Astrocyte of the spinal cord (primary cell): ENCODE data around the gene BRSK1.

Source experiments
- DNase-seq: peaks from one replicate; pipeline ENCODE4 v3.0.0; 2011; ENCODE audit warnings: low read depth, low spot score
- H3K4me3 ChIP-seq: 2 replicates; pipeline ENCODE4 v1.5.1; 2011; ENCODE audit warnings: low read depth, mild to moderate bottlenecking, low read length, moderate library complexity
- CTCF ChIP-seq: IDR thresholded peaks from 2 replicates; pipeline ENCODE4 v1.5.1; 2012; ENCODE audit warnings: low read depth, mild to moderate bottlenecking, low read length, inconsistent platforms
- in situ Hi-C: cut with HindIII; loops from 2 replicates; pipeline ENCODE4 v1.10.0; 2017; ENCODE audit warnings: low sequenced_read_pairs

Gene BRSK1

DNA sequence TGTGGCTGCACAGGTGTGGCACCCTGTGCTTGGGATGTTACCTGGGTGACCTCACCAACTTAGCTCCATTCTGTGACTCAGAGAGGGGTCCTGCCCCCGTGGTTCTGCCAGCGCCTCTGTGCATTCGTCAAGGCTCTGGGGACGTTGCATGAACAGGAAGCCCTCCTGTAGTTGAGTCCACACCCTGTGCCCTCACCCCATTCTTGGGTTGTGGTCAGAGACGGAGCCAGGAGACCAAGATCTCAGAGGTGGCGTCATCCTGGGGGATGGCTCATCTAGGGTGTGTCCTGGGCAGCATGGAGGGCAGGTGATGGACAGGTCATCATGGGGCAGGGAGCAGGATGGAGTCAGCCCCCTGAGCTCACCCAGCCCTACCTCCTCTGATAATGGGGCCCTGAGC, 68.2 kb downstream of the BRSK1 start:
- DNase-seq = no peak
- in situ Hi-C loops = no loop called here
- TF ChIP-seq CTCF = no peak
- H3K4me3 ChIP-seq = no peak overlapping the region

DNA sequence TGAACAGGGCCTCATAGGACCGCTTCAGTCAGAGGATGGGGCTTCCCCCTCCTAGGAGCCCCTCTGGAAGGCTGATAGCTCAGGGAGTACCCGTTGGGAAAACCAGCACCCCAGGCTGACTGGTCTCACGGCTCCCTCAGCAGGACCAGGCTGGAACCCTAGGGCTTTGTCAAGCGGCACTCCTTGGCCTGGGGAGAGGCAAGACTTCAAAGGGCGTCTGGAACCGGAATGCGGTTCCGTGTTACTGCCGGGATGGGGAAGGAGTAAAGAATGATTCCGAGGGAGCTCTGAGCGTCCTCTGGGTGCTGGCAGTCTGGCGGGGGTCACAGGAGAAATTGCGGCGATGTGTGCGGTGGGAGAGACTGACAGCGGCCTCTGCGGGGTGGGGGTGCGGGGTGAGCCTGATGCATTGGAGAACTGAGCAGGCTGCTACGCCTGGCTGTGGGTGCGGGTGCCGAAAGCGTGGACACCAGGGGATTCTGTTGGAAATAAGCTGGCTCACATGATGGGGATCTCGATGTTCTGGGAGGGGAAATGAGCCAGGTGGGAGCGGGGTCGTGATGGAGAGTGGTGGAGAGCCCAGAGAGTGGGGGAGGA, 68.8 kb downstream of the BRSK1 start:
- TF ChIP-seq CTCF = no peak
- DNase-seq = no peak
- in situ Hi-C loops = no loop called here
- H3K4me3 ChIP-seq = no peak overlapping the region

- no peak for DNase-seq
- no peak for TF ChIP-seq CTCF
- in situ Hi-C loops = no loop called here
- peak overlapping the region; percentile 44 for H3K4me3 ChIP-seq
These were observed 69.6 kb downstream of the BRSK1 start for GRCh38 chr19:55353356-55353802.

GRCh38 chr19:55353803-55354697, 70.3 kb downstream of the BRSK1 start:
- in situ Hi-C loops = no loop called here
- no peak for TF ChIP-seq CTCF
- peak; percentile 52 for DNase-seq
- peak overlapping the region; percentile 44 for H3K4me3 ChIP-seq

GRCh38 chr19:55354698-55355212, 71.0 kb downstream of the BRSK1 start, which contains the start of gene COX6B2:
COX6B2 (minus strand) TSS chr19:55354719; CDS start chr19:55354521, 198 bp downstream.
- no peak for TF ChIP-seq CTCF
- H3K4me3 ChIP-seq = peak within 1 kb of the TSS; percentile 44
- DNase-seq = no peak
- in situ Hi-C loops = no loop called here

DNA sequence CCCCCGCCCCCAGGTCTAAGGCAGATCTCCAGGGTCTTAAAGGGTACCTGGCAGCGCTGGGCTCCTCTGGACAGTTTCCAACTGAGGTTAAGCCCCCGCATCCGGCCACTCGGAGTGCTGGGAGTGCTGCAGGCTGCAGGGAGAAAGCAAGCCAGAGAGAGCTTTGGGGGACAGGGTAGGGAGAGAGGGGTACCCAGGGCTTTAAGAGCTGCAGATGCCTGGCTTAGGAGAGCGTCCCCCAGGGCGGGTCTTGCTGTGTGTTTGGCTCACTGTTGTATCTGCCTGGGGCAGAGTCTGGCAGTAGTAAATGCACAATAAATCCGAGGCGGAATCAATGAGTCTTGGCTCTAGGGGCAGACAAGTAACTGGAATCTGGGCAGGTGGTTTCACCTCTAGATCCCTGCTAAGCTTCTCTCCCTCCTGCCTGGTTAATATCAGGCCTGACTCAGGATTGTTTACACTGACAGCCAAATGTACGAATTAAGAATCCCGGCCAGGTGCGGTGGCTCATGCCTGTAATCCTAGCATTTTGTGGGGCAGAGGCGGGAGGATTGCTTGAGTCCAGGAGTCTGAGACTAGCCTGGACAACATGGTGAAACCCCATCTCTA, 71.5 kb downstream of the BRSK1 start:
- in situ Hi-C loops = no loop called here
- H3K4me3 ChIP-seq = no peak overlapping the region
- DNase-seq = no peak
- no peak for TF ChIP-seq CTCF
